Loucy (cell line): Measurements from ENCODE around the gene NPEPL1.
"Not testable (repeated sequence)": the region's sequence is repeated elsewhere in the genome, so short reads cannot be mapped to it uniquely, and the experiment has no call there.

Experiments
- H2AFZ ChIP-seq: fragments of 200-600 bp; sonication (generic); 2 replicates; pipeline ENCODE4 v1.6.0; 2016; ENCODE audit warnings: antibody characterized with exemption, mild to moderate bottlenecking, low read length, moderate library complexity
- H3F3A ChIP-seq: fragments of 200-600 bp; 2 replicates; pipeline ENCODE4 v1.6.0; 2016; ENCODE audit warnings: antibody characterized with exemption, low read depth, mild to moderate bottlenecking
- H3K27me3 ChIP-seq: fragments of 200-600 bp; sonication (generic); 2 replicates; pipeline ENCODE4 v1.6.1; 2014; ENCODE audit warnings: low read length, mild to moderate bottlenecking; ENCODE audit not compliant: insufficient read depth, poor library complexity, severe bottlenecking
- H3K36me3 ChIP-seq: fragments of 200-600 bp; sonication (generic); 2 replicates; pipeline ENCODE4 v1.6.1; 2016; ENCODE audit warnings: low read length; ENCODE audit not compliant: insufficient read depth
- H3K4me1 ChIP-seq: fragments of 200-600 bp; sonication (generic); 2 replicates; pipeline ENCODE4 v1.5.1; 2014; ENCODE audit warnings: low read length, mild to moderate bottlenecking; ENCODE audit not compliant: insufficient read depth, poor library complexity, severe bottlenecking
- H3K4me2 ChIP-seq: fragments of 200-600 bp; sonication (generic); 2 replicates; pipeline ENCODE4 v1.6.0; 2014; ENCODE audit warnings: antibody characterized with exemption, low read length, low read depth, mild to moderate bottlenecking; ENCODE audit not compliant: poor library complexity, severe bottlenecking
- H3K4me3 ChIP-seq: fragments of 200-600 bp; sonication (generic); 2 replicates; pipeline ENCODE4 v1.5.1; 2014; ENCODE audit warnings: low read length, mild to moderate bottlenecking, mixed read lengths; ENCODE audit not compliant: poor library complexity, severe bottlenecking
- H3K79me2 ChIP-seq: fragments of 200-600 bp; sonication (generic); 2 replicates; pipeline ENCODE4 v1.6.1; 2014; ENCODE audit warnings: low read length; ENCODE audit not compliant: insufficient read depth
- H3K9ac ChIP-seq: fragments of 200-600 bp; sonication (generic); 2 replicates; pipeline ENCODE4 v1.6.0; 2014; ENCODE audit warnings: mild to moderate bottlenecking, low read depth, low read length, moderate library complexity; ENCODE audit not compliant: poor library complexity, severe bottlenecking
- H3K9me2 ChIP-seq: fragments of 200-600 bp; sonication (generic); replicated peaks from 2 replicates; pipeline ENCODE4 v1.6.1; 2016; ENCODE audit warnings: low read depth, low read length, mixed read lengths
- H3K9me3 ChIP-seq: fragments of 200-600 bp; sonication (generic); 2 replicates; pipeline ENCODE4 v1.6.1; 2014; ENCODE audit warnings: mild to moderate bottlenecking, antibody characterized with exemption, low read length, low read depth; ENCODE audit not compliant: insufficient read depth
- H4K20me1 ChIP-seq: fragments of 200-600 bp; sonication (generic); 2 replicates; pipeline ENCODE4 v1.6.0; 2014; ENCODE audit warnings: antibody characterized with exemption, low read length, mild to moderate bottlenecking; ENCODE audit not compliant: insufficient read depth, poor library complexity, severe bottlenecking
- EZH2phosphoT487 ChIP-seq: fragments of 200-600 bp; IDR thresholded peaks from 2 replicates; pipeline ENCODE4 v1.6.1; 2018; ENCODE audit warnings: antibody characterized with exemption, mild to moderate bottlenecking, moderate library complexity, borderline replicate concordance
- TF ChIP-seq, protein P1 (sequence below): fragments of 200-600 bp; sonication (generic); conservative IDR thresholded peaks from 2 replicates; pipeline ENCODE4 v1.5.1; 2014; ENCODE audit warnings: mild to moderate bottlenecking, antibody characterized with exemption, low read length

Gene NPEPL1

DNA sequence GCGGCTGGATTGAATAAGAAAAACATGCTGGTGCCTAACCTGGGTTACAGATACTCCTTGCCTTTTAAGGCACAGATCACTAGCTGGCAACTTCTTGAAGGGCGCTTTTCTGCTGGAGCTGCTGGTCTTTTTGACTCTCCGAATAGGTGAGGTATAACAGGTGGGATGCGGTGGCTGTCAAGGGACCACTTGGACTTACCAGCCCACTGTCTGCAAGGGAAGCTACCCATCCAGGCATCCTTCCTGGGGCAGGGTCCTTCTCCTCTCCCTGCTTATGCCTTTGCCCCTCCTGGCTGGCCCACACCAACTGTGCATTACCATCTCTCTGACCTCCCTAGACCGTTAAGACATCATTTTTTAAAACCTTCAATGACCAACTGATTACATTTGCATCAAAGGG is 57.4 kb downstream of the NPEPL1 start:
- H3K27me3 ChIP-seq = no peaks in the 10 kb centered on the region
- no peaks in the 10 kb centered on the region for H3K36me3 ChIP-seq
- no peak for TF ChIP-seq EZH2phosphoT487
- TF ChIP-seq, protein P1, sequence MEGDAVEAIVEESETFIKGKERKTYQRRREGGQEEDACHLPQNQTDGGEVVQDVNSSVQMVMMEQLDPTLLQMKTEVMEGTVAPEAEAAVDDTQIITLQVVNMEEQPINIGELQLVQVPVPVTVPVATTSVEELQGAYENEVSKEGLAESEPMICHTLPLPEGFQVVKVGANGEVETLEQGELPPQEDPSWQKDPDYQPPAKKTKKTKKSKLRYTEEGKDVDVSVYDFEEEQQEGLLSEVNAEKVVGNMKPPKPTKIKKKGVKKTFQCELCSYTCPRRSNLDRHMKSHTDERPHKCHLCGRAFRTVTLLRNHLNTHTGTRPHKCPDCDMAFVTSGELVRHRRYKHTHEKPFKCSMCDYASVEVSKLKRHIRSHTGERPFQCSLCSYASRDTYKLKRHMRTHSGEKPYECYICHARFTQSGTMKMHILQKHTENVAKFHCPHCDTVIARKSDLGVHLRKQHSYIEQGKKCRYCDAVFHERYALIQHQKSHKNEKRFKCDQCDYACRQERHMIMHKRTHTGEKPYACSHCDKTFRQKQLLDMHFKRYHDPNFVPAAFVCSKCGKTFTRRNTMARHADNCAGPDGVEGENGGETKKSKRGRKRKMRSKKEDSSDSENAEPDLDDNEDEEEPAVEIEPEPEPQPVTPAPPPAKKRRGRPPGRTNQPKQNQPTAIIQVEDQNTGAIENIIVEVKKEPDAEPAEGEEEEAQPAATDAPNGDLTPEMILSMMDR = no peak
- no peaks in the 10 kb centered on the region for H3F3A ChIP-seq
- H4K20me1 ChIP-seq = no peaks in the 10 kb centered on the region
- H3K4me3 ChIP-seq = no peak overlapping the region
- no peak overlapping the region for H3K9ac ChIP-seq
- no peaks in the 10 kb centered on the region for H3K79me2 ChIP-seq
- no peaks in the 10 kb centered on the region for H3K9me3 ChIP-seq
- H3K4me2 ChIP-seq = no peak overlapping the region
- H2AFZ ChIP-seq = no peak overlapping the region
- H3K4me1 ChIP-seq = no peaks in the 10 kb centered on the region
- no peaks in the 10 kb centered on the region for H3K9me2 ChIP-seq

DNA sequence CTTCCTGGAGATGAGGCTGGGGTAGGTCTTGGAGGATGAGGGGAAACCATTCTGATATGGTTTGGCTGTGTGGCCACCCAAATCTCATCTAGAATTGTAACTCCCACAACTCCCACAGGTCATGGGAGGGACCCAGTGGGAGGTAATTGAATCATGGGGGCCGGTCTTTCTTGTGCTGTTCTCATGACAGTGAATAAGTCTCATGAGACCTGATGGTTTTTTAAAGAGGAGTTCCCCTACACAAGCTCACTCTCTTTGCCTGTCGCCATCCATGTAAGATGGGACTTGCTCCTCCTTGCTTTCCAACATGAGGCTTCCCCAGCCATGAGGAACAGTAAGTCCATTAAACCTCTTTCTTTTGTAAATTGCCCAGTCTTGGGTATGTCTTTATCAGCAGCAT is 58.1 kb downstream of the NPEPL1 start:
- not testable (repeated sequence) for H3K4me3 ChIP-seq, H3K9me3 ChIP-seq, H4K20me1 ChIP-seq, H3K36me3 ChIP-seq, H3K9ac ChIP-seq, H3K4me1 ChIP-seq, H3F3A ChIP-seq, H3K9me2 ChIP-seq, H2AFZ ChIP-seq, H3K4me2 ChIP-seq, H3K79me2 ChIP-seq, H3K27me3 ChIP-seq

DNA sequence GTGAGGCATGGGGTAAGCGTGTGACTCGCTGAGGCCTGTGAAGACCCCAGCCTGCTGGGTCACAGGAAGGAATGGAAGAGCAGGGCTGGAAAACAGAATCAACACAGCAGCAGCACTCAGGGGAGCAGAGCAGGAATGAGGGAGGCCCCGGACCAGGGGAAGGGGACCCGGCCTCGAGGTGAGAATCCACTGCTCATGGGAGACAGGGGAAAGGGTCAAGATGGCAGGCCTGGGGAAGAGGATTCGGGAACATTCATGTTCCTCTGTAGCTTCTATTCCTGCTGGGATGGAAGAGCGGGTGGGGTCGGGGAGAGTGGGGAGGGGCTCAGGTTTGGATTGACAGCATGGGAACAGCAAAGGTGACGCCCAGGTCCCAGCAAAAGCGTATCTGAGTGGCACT is 59.4 kb downstream of the NPEPL1 start:
- Histone ChIP-seq H3F3A (no peaks in the 10 kb centered on the region), H3K4me2 (no peak overlapping the region), H3K36me3 (no peaks in the 10 kb centered on the region), H3K79me2 (no peaks in the 10 kb centered on the region), H3K9me2 (no peaks in the 10 kb centered on the region), H3K9ac (no peak overlapping the region), H3K9me3 (no peaks in the 10 kb centered on the region), H3K27me3 (no peaks in the 10 kb centered on the region), H3K4me3 (no peak overlapping the region), H3K4me1 (no peaks in the 10 kb centered on the region), H4K20me1 (no peaks in the 10 kb centered on the region), H2AFZ (no peak overlapping the region)
- no peak for TF ChIP-seq EZH2phosphoT487
- TF ChIP-seq, protein P1 = no peak

GRCh38 chr20:58752565-58752964 is 60.0 kb downstream of the NPEPL1 start:
- no peaks in the 10 kb centered on the region for H3K9me2 ChIP-seq
- no peaks in the 10 kb centered on the region for H3K27me3 ChIP-seq
- H3K4me1 ChIP-seq = no peaks in the 10 kb centered on the region
- H3F3A ChIP-seq = no peaks in the 10 kb centered on the region
- no peaks in the 10 kb centered on the region for H3K36me3 ChIP-seq
- no peak overlapping the region for H3K9ac ChIP-seq
- H4K20me1 ChIP-seq = no peaks in the 10 kb centered on the region
- TF ChIP-seq, protein P1 = no peak
- TF ChIP-seq EZH2phosphoT487 = no peak
- no peaks in the 10 kb centered on the region for H3K9me3 ChIP-seq
- H2AFZ ChIP-seq = no peak overlapping the region
- H3K4me2 ChIP-seq = no peak overlapping the region
- H3K79me2 ChIP-seq = no peaks in the 10 kb centered on the region
- H3K4me3 ChIP-seq = no peak overlapping the region
